Upper lobe of left lung (tissue), 6 donors: ENCODE data around the gene GSG1L. TPM values are rescaled to one million over a fixed set of nuclear protein-coding genes. Genes with fewer than 3 reads are reported as not detected.
A peak's percentile ranks its signal among the peaks of the same experiment; 100 is the strongest.

Experiments
- ATAC-seq, 2 donors: fragments of 200-7000 bp; cut with Tn5 transposase; one replicate each; pipeline ENCODE4 v1.9.1; 2022; ENCODE audit warnings: mild to moderate bottlenecking in 2 of 2, moderate library complexity in 2 of 2; ENCODE audit not compliant: low FRiP score in 2 of 2
- DNase-seq, 2 donors: peaks; one replicate each; pipeline ENCODE4 v3.0.0-alpha.2; 2019 to 2020
- H3K27ac ChIP-seq, 4 donors: fragments of 200-600 bp; sonication (generic); one replicate each; pipeline ENCODE4 v1.5.1; 2016 to 2019
- H3K27me3 ChIP-seq, 4 donors: fragments of 200-600 bp; sonication (generic); one replicate each; pipeline ENCODE4 v1.5.1; 2017 to 2019
- H3K36me3 ChIP-seq, 4 donors: fragments of 200-600 bp; sonication (generic); one replicate each; pipeline ENCODE4 v1.5.1; 2016 to 2019
- H3K4me1 ChIP-seq, 4 donors: fragments of 200-600 bp; sonication (generic); one replicate each; pipeline ENCODE4 v1.5.1; 2018 to 2019
- H3K4me3 ChIP-seq, 4 donors: fragments of 200-600 bp; sonication (generic); one replicate each; pipeline ENCODE4 v1.5.1; 2017 to 2019; ENCODE audit warnings: mild to moderate bottlenecking in 2 of 4, moderate library complexity in 1 of 4
- H3K9me3 ChIP-seq, 4 donors: fragments of 200-600 bp; sonication (generic); one replicate each; pipeline ENCODE4 v1.5.1; 2018 to 2019
- EP300 ChIP-seq, 4 donors: sonication (generic); formaldehyde crosslinking; IDR thresholded peaks; one replicate each; pipeline ENCODE4 v1.5.1; 2017; ENCODE audit warnings: antibody characterized with exemption in 4 of 4, control low read depth in 2 of 4
- POLR2A ChIP-seq, 4 donors: fragments of 450-650 bp; IDR thresholded peaks; one replicate each; pipeline ENCODE4 v1.5.1; 2016 to 2017; ENCODE audit warnings: antibody characterized with exemption in 4 of 4, mild to moderate bottlenecking in 2 of 4
- POLR2AphosphoS5 ChIP-seq, 2 donors: sonication (generic); formaldehyde crosslinking; IDR thresholded peaks; one replicate each; pipeline ENCODE4 v1.5.1; 2017; ENCODE audit warnings: antibody characterized with exemption in 2 of 2
- WGBS, 2 donors: methylation state at CpG; one replicate each; pipeline ENCODE4 v1.1.5; 2017 to 2018; 5-methylcytosine and 5-hydroxymethylcytosine counted together
- total RNA-seq, 6 donors: library from RNA; depleted of rRNA in 4 of 6; stranded (reverse); fragments of >200 nt in 4 of 6; gene quantifications; one replicate each; pipeline versions ENCODE4 v1.1.0 to v1.2.1, GENCODE V29; 2016 to 2021
- TF ChIP-seq, protein P1 (sequence below), 6 experiments: fragments of 450-650 bp in 4 of 6; fragments of 200-600 bp in 2 of 6; sonication (generic) in 2 of 6; IDR thresholded peaks; one replicate each; pipeline ENCODE4 v1.5.1; 2016 to 2019; ENCODE audit warnings: antibody characterized with exemption in 6 of 6
- donor health status: DM: no; HTN: no; CAD: no; lungs with moderate emphysema.
- donor health status: DM: no; HTN: yes; CAD: no; lungs with severe emphysema.

Gene GSG1L
- total RNA-seq, 6 donors from 2014 or later: 2.2 TPM; not detected in 5

DNA sequence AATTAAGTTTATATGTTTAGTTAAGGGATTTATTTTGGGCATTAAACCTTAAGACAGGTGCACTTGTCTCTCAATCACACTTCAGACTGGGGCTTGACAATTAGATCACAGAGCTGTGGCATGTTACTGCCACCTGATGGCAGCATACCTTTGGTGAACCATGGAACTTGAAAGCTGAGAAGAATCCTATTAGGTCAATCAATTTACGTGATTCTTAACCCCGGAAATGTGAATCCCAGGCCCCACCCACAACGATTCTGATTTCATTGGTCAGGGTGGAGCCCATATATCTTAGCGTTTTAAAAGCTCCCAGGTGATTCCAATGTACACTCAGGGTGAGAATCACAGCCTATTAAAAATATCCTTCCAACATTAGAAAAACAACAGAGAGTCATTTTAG is 91.0 kb downstream of the GSG1L start:
- no peak for TF ChIP-seq POLR2AphosphoS5 (IDR thresholded peaks at IDR 0.05)
- TF ChIP-seq, protein P1, sequence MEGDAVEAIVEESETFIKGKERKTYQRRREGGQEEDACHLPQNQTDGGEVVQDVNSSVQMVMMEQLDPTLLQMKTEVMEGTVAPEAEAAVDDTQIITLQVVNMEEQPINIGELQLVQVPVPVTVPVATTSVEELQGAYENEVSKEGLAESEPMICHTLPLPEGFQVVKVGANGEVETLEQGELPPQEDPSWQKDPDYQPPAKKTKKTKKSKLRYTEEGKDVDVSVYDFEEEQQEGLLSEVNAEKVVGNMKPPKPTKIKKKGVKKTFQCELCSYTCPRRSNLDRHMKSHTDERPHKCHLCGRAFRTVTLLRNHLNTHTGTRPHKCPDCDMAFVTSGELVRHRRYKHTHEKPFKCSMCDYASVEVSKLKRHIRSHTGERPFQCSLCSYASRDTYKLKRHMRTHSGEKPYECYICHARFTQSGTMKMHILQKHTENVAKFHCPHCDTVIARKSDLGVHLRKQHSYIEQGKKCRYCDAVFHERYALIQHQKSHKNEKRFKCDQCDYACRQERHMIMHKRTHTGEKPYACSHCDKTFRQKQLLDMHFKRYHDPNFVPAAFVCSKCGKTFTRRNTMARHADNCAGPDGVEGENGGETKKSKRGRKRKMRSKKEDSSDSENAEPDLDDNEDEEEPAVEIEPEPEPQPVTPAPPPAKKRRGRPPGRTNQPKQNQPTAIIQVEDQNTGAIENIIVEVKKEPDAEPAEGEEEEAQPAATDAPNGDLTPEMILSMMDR (IDR thresholded peaks at IDR 0.05): peak in 4 of 6 experiments; percentile 23 to 35 (median 31)
- no peak for DNase-seq
- no peaks in the 10 kb centered on the region for H3K36me3 ChIP-seq
- ATAC-seq: no peak
- H3K27me3 ChIP-seq: no peaks in the 10 kb centered on the region
- 0 to 3% methylated on average over 4 of the region's 4 CpGs for WGBS, 2 donors
- no peak overlapping the region for H3K4me3 ChIP-seq
- H3K4me1 ChIP-seq: no peaks in the 10 kb centered on the region
- no peaks in the 10 kb centered on the region for H3K9me3 ChIP-seq
- H3K27ac ChIP-seq: no peak overlapping the region

DNA sequence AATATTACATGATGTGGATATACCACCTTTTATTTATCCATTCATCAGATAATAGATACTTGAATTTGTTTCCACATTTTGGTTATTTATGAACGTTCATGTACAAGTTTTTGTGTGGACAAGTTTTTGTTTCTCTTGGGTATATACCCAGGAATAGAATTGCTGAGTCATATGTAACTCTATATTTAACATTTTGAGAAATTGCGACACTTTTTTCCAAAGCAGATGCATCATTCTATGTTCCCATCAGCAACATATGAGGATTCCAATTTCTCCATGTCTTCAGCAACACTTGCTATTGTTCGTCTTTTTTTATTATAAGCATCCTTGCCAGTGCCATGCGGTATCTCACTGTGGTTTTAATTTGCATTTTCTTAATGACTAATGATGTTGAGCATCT is 93.9 kb downstream of the GSG1L start:
- Histone ChIP-seq H3K4me3 (no peak overlapping the region), H3K9me3 (no peaks in the 10 kb centered on the region), H3K27ac (no peak overlapping the region), H3K27me3 (no peaks in the 10 kb centered on the region), H3K36me3 (no peaks in the 10 kb centered on the region), H3K4me1 (no peaks in the 10 kb centered on the region)
- TF ChIP-seq POLR2AphosphoS5 (IDR thresholded peaks at IDR 0.05) (no peak), POLR2A (IDR thresholded peaks at IDR 0.05) (no peak), EP300 (IDR thresholded peaks at IDR 0.05) (no peak)
- TF ChIP-seq, protein P1 (IDR thresholded peaks at IDR 0.05): no peak
- ATAC-seq (no peak), DNase-seq (no peak)
- WGBS, 2 donors: 59 to 65% methylated on average over 4 of the region's 4 CpGs

DNA sequence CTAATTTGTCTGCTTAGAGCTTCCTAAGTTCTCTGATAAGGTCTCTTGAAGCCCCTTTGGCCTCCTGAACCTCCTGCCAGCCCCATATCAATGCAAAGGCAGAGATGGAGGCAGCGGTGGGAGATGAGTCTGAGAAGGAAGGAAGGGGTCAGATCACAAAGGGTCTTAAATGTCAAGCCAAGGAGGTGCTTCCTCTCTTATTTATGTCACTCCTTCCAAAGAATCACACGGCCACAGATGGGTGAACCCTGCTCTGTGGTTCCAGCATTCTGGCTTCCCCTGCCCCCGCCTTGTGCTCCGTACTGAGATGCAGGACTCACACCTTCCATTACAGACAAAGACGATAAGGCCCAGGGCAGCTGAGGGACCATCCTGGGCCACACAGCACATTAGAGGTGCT is 96.3 kb downstream of the GSG1L start:
- Histone ChIP-seq H3K27ac (no peak overlapping the region), H3K9me3 (peaks cover 0 to 3% (median 0%) of the 10 kb centered on the region in 4 donors), H3K36me3 (no peaks in the 10 kb centered on the region), H3K4me1 (no peaks in the 10 kb centered on the region), H3K27me3 (no peaks in the 10 kb centered on the region), H3K4me3 (no peak overlapping the region)
- WGBS, 2 donors: 72 to 81% methylated on average over 5 of the region's 5 CpGs
- ATAC-seq (no peak), DNase-seq (no peak)
- TF ChIP-seq POLR2AphosphoS5 (IDR thresholded peaks at IDR 0.05): no peak
- no peak for TF ChIP-seq POLR2A (IDR thresholded peaks at IDR 0.05)
- no peak for TF ChIP-seq EP300 (IDR thresholded peaks at IDR 0.05)
- TF ChIP-seq, protein P1 (IDR thresholded peaks at IDR 0.05): no peak

DNA sequence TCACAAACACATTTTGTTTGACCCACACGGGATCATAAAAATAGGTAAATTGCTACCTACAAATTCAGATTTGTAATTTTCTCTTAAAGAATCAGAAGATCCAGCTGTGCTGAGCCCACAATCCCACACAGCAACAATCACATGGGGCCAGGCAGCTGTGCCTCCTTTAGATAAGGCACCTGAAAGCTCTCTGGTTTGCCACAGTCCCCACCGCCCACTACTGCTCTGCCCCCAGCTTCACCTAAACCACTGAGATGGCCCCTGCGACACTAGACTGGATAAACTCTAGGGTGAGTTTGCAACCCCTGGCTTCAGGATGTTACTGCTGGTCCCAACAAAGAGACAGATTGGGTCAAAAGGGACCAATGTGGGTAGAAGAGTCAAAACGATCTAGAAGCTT is 96.8 kb downstream of the GSG1L start:
- Histone ChIP-seq H3K27me3 (no peaks in the 10 kb centered on the region), H3K4me1 (no peaks in the 10 kb centered on the region), H3K36me3 (no peaks in the 10 kb centered on the region), H3K4me3 (no peak overlapping the region), H3K27ac (no peak overlapping the region), H3K9me3 (peaks cover 0 to 7% (median 0%) of the 10 kb centered on the region in 4 donors)
- 86 to 94% methylated on average over 4 of the region's 4 CpGs for WGBS, 2 donors
- no peak for ATAC-seq
- no peak for DNase-seq
- no peak for TF ChIP-seq EP300 (IDR thresholded peaks at IDR 0.05)
- TF ChIP-seq POLR2A (IDR thresholded peaks at IDR 0.05): no peak
- no peak for TF ChIP-seq POLR2AphosphoS5 (IDR thresholded peaks at IDR 0.05)
- TF ChIP-seq, protein P1 (IDR thresholded peaks at IDR 0.05): no peak

DNA sequence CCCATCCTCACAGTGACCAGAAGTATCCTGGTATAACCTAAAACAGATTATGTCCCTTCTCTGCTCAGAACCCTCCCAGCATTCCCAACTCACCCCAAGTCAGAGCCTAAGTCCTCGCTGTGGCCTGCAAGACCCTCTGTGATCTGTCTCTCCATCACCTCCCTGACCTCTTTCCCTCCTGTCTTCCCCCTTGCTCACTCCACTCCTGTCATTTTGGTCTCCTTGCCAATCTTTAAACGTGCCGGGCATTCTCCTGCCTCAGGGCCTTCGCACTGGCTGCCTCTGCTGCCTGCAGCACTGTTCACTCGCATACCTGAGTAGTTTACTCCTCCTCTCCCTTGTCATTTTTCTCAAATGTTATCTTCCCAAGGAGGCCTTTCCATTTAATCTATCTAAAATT is 97.7 kb downstream of the GSG1L start:
- ATAC-seq (no peak), DNase-seq (no peak)
- WGBS, 2 donors: 85 to 93% methylated on average over 5 of the region's 5 CpGs

More for the DNA sequence above, 97.7 kb downstream of the GSG1L start:
- Histone ChIP-seq H3K27me3 (no peaks in the 10 kb centered on the region), H3K9me3 (peaks cover 0 to 8% (median 0%) of the 10 kb centered on the region in 4 donors), H3K27ac (no peak overlapping the region), H3K36me3 (no peaks in the 10 kb centered on the region), H3K4me3 (no peak overlapping the region), H3K4me1 (no peaks in the 10 kb centered on the region)
- TF ChIP-seq POLR2A (IDR thresholded peaks at IDR 0.05) (no peak), POLR2AphosphoS5 (IDR thresholded peaks at IDR 0.05) (no peak), EP300 (IDR thresholded peaks at IDR 0.05) (no peak)
- TF ChIP-seq, protein P1 (IDR thresholded peaks at IDR 0.05): no peak
